BJ (cell line): Measurements from ENCODE around the gene TNS3. TPM values are rescaled to one million over a fixed set of nuclear protein-coding genes. Genes with fewer than 3 reads are reported as not detected.

ENCODE experiments used
- CTCF ChIA-PET: fragments of 350-600 bp; formaldehyde crosslinking; extraction: SDS; loops from one replicate; lab custom pipeline; 2021; ENCODE audit warnings: antibody characterized with exemption, inconsistent platforms; lab: Yijun Ruan, JAX
- POLR2A ChIA-PET: fragments of 300-600 bp; sonication (Branson Sonifier 250); formaldehyde crosslinking; extraction: SDS; loops from one replicate; lab custom pipeline; 2021; ENCODE audit warnings: antibody characterized with exemption; lab: Charles Lee
- DNase-seq: peaks from one replicate; pipeline ENCODE4 v3.0.0-alpha.2; 2011; ENCODE audit warnings: low read depth
- H3K27me3 ChIP-seq: 2 replicates; pipeline ENCODE4 v1.6.0; 2011; ENCODE audit warnings: low read length; ENCODE audit not compliant: control insufficient read depth, insufficient read depth
- H3K36me3 ChIP-seq: 2 replicates; pipeline ENCODE4 v1.5.1; 2011; ENCODE audit warnings: low read length; ENCODE audit not compliant: control insufficient read depth, insufficient read depth
- H3K4me3 ChIP-seq: 2 replicates; pipeline ENCODE4 v1.5.1; 2011; ENCODE audit warnings: low read depth, mild to moderate bottlenecking, control low read depth, low read length
- CTCF ChIP-seq: IDR thresholded peaks from 2 replicates; pipeline ENCODE4 v1.5.1; 2011; ENCODE audit warnings: low read depth, mild to moderate bottlenecking, control low read depth, inconsistent platforms, low read length, moderate library complexity; ENCODE audit not compliant: insufficient read depth
- polyA plus RNA-seq: library from polyadenylated mRNA; depleted of rRNA; stranded (reverse); fragments of >200 nt; gene quantifications from 2 replicates; pipeline ENCODE4 v1.2.3, GENCODE V29; 2011

The TNS3 gene
- polyA plus RNA-seq, 1 experiment: 126 TPM

DNA sequence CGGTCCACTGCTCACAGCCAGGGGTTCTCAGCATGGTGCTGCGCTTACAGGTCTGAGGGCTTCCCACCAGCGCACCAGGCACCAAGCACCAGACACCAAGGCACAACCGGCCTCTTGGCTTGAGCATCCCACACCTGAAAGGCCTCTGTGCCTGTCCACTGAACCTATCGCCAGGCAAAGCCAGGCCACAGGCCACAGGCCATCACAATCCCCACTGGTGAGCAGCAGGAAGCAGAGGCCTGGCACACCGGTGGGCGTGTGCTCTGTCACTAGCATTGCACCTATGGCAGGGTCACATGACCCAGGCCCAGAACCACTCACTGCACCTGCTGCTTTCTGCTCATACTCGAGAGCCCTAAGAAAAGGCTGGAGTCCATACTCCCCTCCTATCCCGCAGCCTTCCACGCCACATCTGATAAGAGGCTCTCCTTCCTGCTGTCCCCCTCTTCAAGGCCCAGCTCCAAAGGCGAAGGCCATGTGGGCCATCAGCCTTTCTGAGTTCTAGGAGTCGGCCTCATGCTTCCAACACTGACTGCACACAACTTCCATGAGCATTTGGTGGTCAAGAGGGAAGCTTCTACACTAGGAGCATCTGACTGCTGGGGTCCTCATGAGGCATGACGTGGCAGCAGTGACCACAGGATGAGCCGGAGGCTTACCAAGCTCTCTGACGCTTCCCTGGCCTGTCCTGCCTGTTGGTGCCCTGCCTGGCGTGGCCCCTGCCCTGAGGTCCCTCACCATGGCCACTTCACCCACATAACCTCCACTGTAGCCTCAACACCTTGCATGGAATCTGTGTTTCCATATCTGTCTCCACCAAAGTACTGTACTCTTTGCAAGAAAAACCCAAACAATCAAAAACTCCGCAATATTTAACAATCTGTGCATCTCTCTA, 166.3 kb downstream of the TNS3 start:
- POLR2A ChIA-PET: no interaction called here
- Histone ChIP-seq H3K27me3 (no peaks in the 10 kb centered on the region), H3K36me3 (peaks cover 58% of the 10 kb centered on the region), H3K4me3 (no peak overlapping the region)
- CTCF ChIA-PET: no interaction called here
- DNase-seq: no peak
- TF ChIP-seq CTCF: no peak

DNA sequence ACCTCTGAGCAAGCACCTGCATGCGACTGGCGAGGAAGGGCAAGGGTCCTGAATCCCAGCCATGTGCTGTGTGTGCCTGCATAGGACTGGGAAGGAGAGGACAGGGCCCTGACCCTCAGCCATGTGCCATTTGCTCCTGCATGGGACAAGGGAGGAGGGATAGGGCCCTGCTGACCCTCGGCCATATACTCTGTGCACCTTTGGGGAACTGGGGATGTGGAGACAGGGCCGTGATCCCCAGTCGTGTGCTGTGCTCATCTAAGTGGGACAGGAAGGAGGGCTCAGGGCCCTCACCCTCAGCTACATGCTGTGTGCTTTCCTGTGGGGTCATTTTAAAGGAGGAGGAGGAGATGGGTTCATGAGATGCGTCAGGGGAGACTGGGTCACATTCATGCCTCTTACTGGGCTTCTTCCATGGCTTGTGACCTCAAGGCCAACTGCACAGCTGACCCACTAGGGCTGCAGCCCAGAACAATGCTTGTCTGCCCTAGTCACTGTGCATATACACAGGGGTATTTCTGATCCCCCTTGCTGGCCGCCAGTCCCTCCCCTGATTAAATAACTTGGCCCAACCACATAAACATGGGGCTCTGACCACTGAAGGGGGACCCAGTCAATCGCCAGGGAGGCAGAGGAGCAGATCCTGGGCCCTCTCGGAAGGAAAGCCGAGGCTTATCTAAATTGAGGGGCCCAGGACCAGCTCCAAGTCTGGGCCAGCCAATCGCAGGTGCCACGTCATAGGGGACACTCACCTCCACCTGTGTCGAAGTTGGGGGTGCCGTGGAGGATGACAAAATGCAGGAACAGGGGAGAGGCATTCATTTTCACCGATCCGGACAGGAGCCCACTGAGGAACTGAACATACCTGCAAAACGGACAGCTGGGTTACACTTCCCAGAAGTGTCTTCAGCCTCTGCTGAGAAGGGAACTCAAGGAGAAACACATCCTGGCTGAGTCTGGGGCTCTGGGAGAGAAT, 167.3 kb downstream of the TNS3 start:
- Histone ChIP-seq H3K36me3 (peaks cover 60% of the 10 kb centered on the region), H3K4me3 (no peak overlapping the region), H3K27me3 (no peaks in the 10 kb centered on the region)
- no peak for TF ChIP-seq CTCF
- CTCF ChIA-PET: interaction anchor here (0.6 kb wide), 1 partner anchor 182 kb away, joined by 3 read pairs; no protein-coding TSS in a partner anchor
- DNase-seq: no peak
- POLR2A ChIA-PET: no interaction called here

DNA sequence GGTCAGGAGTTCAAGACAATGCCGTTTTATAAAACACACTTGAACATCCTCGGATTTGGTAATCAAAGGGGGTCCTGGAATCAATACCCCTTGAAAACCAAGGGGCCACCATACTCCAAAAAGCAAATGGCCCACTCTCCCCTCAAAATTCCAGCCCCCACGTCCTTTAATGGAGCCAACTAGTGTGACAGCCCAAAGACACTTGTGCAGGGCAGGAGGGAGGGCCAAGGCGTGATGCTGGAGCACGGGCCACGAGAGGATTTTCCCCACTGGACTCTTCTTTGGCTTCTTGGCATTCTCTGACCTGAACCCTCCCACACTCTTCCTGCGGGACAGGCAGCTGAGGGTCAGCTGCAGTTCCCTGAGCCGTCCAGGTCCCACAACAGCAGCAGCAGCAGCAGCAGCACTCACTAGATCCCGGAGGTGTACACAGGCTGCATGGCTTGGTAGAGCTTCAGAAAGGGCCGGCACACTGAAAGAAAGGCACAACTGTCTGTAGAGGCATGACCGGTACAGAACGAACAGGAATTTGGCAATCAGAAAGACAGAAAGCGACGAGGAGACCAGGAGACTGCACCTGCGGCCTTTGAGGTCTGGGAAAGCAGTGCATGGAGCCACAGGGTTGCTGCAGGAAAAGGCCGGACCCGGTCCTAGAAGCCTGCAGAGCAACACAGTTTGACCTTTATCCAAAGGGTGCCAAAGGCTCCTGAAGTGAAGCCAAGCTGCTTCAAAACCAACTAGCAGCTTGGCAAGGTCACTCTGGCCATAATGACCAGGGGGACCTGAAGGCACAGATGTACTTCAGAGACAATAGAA, 168.2 kb downstream of the TNS3 start:
- Histone ChIP-seq H3K27me3 (no peaks in the 10 kb centered on the region), H3K4me3 (no peak overlapping the region), H3K36me3 (peaks cover 60% of the 10 kb centered on the region)
- no peak for DNase-seq
- TF ChIP-seq CTCF: no peak
- CTCF ChIA-PET: no interaction called here
- POLR2A ChIA-PET: no interaction called here

DNA sequence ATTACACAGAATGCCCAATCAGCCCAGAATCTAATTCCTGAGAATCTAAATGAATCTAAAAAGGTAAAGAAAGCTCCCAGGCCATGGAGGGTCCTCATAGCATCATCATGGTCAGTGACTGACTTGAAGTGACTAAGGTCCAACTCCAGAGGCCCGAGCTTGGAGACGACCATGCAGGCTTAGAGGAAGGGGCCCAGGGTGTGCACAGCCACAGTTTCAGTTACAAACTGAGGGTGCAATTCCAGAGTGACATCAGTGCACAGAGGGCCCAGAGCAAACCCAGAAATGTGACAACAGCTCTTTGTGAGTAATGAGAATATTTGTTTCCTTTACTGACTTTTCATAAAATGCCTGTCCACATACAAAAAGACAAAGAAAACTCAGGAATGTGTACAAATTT, 170.0 kb downstream of the TNS3 start:
- DNase-seq: no peak
- POLR2A ChIA-PET: no interaction called here
- no peak for TF ChIP-seq CTCF
- Histone ChIP-seq H3K4me3 (no peak overlapping the region), H3K27me3 (no peaks in the 10 kb centered on the region), H3K36me3 (peaks cover 63% of the 10 kb centered on the region)
- CTCF ChIA-PET: interaction anchor here (2.2 kb wide), 1 partner anchor 24 kb away, joined by 4 read pairs; no protein-coding TSS in a partner anchor
